ENCODE measurements around the gene TMIGD3.

The TMIGD3 gene

DNA sequence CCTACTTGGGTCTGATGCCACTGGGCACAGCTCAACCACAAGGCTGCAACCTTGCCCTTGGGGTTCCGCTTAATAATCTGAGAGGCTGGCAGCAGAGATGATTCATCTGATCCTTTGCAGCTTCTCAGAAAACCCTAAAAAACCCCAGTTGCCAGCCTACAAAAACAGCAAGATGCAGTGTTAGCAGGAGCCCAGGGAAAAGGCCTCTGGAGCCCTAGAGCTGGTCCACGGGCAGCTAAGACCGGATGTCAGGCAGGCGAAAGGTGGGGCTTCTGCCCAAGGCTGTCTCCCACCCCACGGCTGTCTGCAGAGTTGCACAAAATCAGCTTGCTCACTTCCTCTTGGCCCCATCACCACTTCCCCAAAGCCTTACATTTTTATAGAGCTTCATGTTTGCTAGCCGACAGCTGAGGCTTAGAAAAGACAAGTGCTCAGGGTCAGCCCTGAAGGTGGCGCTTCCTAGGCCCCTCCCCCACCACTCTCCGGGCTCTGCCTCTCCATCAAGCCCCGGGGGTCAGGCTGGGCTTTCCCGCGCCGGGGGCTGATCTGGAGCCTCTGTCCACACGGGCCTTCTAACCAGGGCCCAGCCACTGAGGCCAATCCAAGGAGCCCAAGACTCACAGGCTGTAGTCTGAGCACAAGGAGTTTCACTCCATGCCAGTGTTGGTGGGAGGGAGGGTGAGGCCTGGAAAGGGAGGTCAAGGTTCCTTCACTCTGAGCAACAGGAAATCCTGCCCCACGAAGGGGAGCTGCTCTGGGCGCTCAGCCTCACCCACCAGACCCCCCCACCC, 4.2 kb upstream of the TMIGD3 start:
- DNase-seq (ENCODE audit: low spot score): peak; percentile 86

DNA sequence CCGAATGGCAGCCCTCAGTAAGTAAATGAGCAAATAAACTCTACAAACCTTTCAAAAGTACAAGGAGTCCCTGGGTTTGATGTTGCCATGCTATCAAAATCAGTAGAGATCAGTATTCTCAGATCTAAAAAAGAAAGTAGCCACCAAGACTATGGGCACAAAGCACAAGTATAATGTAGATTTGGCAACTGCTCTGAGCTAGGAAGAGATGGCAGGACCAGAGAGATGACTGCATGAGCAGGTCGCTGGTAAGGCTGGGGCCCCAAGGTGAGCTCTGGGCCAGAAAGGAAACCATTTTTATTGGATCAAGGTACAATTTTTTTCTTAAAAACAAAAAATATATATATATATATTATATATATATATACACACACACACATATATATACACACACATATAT, 3.1 kb upstream of the TMIGD3 start:
- DNase-seq (ENCODE audit: low spot score): no peak

DNA sequence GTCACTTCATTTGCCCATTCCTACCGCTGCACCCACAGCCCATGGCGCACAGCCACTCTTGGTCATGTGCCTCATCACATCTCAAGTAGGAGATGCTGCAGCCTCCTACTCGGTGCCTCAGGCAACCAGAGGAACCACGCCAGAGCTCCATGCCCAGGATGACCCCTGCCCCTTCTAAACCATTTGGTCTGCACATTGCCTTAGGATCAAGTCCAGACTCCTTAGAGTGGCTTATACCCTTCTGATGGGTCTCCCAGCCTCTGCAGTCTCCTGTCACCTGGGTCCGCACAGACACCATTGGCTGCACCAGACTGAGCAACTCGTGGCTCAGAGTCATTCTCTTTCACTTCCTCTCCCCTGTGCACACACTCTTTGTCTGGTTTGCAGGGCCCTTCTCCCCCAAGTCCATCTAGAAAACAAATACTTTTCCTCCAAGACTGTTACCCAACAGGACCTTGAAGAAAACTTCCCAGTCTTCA, 2.2 kb upstream of the TMIGD3 start:
- DNase-seq (ENCODE audit: low spot score): peak; percentile 79

DNA sequence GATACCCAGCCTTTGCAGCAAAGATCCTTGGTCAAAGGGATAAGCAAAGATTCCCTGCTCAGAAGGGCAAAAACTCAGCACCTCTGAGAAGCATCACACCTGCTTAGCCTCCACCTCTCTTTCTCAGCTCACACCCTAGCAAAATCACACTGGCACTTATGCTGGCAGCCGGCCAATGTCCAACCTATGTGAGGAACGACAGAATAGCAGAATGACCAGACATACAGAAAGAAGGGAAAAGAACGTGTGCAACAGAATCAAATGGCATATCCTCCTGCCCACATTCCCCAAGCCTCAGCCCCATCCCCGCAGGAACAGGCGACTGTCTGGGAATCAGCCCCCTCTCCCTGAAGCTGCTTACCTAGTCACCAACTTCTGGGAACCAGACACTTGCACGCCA, 664 bp upstream of the TMIGD3 start:
- DNase-seq (ENCODE audit: low spot score): no peak

DNA sequence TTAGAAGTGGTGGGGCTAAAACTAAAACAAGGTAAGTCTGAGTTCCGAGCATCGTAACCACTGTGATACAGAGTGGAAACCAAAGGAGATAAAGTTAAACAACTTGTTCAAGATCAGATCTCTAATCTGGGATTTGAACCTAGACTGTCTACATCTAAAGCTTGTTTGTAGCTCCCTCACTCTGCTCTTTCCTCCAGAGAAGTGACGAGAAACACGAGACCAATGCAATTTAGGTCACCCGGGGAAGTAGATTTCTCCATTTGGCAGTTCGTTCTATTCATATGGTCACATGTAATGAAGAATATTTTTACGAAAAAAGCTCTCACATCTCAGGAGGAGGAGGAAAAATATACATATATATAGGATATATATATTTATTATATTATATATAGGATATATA, 1.8 kb downstream of the TMIGD3 start:
- DNase-seq (ENCODE audit: low spot score): no peak

DNA sequence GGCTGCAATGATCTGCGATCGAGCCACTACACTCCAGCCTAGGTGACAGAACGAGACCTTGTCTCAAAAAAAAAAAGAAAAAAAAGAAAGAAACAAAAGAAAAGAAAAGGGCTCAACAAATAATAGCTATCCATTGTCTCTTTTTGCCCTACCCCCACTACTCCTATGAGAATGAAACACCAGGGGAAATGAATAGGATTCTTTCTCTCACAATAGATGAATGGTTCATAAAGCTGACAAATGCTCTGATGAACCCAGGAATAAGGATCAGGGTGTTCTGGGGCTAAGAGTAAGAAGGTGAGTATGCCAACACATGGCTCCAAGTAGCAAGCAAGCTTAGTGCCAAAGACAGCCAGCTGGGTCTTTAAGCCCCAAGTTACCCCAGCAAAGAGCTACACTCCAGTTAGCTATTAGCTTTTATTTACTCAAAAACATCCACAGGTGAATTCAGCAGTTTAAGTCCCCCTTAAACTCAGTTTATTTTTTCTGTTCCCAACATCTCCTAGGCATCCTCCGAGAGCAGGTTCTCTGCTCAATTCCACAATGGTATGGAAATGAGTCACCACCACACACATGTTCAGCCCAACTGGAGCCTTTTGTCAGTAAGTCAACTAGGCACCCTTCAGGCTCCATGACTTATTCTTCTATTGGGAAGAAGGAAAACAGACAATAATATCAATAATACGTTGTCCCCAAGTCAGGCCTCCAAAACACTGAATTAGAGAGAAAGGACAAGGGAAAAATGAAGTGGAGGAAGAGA, 4.2 kb downstream of the TMIGD3 start:
- DNase-seq (ENCODE audit: low spot score): peak; percentile 91

DNA sequence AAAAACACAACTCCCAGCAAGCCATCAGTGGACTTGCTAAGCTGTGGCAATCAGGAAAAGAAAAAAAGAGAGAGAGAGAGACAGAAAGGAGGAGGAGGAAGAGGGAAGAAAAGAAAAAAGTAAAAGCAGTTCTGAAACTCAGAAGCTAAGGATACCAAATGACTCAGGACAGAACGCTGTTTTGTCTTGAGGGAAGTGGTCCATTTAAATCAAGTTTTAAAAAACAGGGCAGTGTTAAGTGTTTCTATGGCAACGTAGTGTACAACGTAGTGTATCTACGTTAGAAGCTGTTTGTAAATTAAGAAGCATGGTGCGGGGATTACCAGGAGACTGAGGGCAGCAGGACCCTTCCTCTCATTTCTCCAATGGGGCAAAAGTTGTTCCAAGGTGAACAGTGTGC, 5.8 kb downstream of the TMIGD3 start:
- no peak for DNase-seq (ENCODE audit: low spot score)

DNA sequence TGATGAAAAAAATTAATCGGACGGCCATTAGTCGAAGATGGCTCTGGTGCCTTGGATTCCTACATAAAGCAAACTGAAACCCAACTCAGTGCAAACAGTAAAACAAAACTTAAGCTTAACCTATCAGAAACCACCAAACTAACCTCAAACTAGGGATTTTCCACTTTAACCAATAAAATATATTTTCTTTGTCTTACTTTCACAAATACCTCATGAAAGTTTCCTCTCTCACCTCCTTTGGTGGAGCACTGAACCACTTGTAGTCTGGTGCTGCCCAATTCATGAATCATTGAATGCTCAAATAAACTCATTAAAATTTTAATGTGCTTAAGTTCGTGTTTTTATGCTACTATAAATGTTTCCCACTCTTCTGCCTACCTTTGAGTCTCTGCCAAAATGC, 7.0 kb downstream of the TMIGD3 start:
- no peak for DNase-seq (ENCODE audit: low spot score)

DNA sequence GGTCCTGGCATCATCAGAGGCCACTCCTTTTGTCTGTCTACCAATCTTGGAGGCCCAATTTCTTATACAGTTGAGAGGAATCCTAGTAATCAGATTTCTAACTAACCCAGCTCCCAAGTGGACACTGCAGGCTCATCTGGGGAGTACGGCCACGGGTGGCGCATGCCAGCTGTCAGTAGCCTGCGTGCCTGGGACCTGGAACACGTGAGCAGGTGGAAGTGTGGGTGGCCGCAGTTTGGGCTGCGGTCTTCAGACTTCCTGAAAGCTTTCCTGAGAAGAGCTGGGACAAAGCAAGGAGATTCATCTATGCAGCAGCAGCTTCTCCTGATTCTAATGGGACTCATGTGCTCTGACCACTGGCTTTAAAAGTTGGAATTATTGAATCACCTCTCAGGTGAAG, 12.4 kb downstream of the TMIGD3 start:
- no peak for DNase-seq (ENCODE audit: low spot score)

DNA sequence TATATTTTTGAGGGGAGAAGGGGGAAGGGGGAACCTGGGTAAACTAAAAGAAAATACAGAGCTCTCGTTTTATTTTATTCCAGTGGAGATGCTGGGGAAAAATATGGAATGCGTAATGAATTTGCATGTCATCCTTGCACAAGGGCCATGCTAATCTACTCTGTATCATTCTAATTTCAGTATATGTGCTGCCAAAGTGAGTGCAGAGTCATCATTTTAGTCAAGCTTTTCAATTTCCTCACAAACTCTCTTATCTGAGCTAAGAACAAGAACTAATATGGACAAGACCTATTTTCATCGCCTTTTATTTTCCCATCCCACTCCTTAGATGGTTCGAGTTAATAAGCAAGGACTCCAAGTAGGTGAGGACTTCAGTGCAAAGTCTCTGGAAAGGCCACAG, 13.2 kb downstream of the TMIGD3 start:
- no peak for DNase-seq (ENCODE audit: low spot score)

DNA sequence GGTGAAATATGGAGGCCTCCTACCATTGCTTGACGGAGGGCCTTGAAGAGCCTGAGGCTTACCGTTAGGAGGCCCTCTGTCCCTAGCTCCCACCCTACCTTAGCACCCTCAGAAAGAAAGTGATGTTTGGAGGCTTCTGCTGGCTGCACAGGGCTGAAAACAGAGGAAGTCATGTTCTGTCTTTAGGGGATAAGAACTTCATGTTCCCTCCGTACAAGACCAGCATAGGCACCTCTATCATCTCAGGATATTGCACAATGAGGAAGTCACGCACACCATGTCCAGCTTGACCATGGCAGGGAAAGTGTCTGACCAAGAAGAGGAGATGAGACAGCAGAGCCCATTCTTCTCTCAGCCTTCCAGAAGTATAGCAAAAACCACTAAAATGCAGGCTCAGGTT, 13.8 kb downstream of the TMIGD3 start:
- peak; percentile 84 for DNase-seq (ENCODE audit: low spot score)

DNA sequence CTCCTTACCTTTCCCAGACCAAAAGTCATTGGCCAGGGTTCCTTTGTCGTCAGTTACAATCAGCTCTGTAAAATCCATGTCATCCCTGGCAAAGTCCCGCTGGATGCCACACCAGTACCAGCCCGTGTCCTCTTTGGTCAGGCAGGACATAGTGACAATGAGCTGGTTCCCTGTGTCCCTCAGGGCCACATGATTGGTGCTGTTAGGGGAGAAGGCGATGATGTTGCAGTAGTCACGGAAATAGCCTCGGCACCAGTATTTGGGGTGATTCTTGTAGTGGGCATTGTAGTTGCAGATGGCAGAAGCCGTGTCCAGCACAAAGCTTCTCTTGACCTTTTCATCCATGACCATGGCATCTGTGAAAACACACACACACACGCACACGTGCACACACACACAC, 14.8 kb downstream of the TMIGD3 start:
- no peak for DNase-seq (ENCODE audit: low spot score)

DNA sequence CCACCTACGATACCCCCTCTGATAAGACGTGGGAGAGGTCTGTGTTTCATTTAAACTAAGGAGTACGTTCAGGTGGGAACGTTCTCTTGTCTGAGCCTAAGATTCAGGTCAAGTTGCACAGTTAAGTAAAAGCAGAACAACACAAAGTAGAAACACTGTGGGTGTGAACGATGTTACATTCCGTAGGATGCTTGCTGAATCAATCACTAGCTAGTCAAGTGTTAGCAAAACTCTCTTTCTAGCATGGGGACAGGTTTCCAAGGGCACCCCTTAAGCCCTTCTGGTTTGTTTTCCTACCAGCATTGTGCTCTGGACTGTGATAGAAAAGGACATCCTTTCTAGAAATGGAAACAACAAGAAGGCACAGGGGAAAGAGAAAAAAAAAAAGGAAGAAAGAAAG, 16.3 kb downstream of the TMIGD3 start:
- DNase-seq (ENCODE audit: low spot score): no peak

DNA sequence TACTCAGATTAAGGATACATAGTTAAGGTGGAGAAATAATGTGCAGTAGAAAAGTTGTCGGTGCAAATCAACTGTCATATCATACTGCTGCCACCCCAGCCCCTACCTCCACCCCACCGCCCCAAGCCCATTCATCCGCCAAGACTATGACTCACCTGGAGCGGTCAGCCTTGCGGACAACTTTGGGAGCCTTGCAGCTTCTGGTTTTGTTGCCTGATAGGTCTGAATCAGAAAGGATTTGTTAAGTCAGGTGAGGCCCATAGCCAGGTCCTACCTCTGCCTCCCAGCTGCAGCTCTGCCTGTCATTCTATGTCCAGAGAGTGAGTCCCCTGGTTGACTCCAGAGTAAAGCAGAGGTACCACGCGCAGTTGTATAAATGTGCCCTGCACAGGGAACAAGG, 17.0 kb downstream of the TMIGD3 start:
- no peak for DNase-seq (ENCODE audit: low spot score)

DNA sequence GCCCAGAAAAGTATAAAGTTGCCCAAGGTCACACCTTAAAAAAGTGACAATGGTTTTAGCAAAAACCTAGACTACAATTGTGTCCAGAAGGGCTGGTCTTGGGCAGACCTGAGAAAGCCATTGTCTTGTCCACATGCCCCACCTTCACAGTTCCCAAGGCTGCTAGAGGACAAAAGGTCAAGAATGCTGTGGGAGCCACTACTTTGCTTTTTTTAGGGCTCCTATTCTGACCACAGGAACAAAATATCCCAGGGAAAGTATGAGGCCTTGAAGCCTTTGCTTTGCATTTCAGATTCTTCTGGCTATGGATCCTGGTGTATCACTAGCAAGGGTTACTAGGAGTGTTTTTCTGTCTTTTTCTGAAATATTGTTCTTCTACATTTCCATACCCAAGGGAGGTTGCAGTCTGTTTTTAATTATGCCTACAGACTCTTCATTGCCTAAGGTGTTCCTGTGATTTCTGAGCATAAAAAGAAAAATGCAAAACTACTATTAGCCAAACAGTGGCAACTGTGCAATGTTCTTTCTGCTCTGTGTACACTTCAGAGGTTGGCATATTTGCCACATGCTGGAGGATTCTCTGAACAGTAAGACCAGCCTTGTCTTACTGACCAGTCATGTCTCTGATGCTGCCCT, 18.9 kb downstream of the TMIGD3 start:
- DNase-seq (ENCODE audit: low spot score): no peak

DNA sequence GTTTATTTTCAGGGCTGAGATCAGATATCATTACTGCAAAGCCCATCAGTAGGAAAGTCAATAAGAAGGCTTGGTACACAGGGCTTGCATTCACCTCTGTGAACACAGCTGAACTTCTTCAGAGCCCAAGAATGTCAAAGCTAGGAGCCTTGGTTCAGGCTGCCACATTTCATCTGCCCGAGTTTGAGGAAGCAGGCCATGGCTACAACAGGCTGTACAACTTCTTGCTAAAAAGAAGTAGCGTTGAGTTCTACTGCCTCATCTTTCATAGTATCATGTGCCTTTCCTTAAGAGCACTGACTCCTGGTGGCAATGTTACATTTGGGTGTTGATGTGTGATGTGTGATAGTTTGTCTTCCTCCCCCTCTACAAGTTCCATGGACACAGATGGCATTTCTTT, 19.6 kb downstream of the TMIGD3 start:
- DNase-seq (ENCODE audit: low spot score): no peak

DNA sequence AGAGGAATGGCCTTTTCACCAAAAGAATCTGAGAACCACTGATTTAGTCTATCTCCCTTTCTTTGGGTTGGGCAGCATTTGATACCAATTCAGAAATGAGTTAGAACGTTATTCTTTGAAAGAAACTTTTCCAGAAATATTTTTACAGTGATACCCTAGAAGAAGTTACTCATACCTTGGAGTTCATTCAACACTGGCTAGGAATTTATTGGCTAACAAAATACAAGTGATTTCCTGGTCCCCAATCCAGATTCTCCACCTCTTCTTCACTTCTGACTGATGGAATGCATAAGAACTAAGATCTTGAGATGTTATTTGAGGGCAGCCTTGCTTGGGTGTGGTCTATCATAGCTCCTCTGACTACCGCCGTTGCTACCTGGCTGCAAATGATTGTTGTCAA, 20.3 kb downstream of the TMIGD3 start:
- no peak for DNase-seq (ENCODE audit: low spot score)

DNA sequence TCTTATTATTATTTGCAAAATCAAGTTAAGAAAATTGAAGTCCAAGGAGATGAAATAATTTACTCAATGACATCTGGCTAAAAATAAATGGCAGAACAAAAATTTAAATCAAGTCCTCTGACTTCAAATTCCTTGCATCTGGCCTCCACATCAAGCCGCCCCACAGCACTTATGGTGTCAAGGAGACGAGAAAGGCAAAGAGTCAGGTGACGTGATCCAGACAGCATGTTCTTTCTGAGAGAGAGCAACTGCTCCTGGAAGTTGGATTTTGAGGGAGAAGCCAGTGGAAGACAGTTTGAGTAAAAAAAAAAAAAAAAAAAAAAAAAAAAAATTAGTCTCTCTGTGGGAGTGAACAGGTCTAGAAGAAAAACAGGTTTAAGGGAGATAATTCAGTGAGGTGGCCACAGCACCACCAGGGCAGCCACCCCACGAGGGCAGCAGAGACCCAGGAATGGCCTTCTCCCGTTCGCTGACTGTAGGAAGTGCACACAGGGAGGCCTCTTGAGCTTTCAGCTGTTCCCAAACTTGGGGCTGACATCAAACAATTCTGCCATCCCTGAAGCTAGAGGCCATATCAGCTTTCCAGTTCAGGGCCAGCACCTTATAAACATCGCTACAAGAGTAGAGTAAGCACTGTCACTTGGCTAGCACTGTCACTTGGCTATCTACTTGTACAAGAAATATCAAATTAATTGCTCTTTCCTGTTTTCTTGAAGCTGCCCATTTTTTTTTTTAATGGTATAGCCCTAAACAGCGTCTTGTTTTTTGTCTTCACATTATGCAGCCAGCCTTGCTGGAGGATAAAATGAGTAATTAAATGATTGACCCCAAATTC, 21.8 kb downstream of the TMIGD3 start:
- DNase-seq (ENCODE audit: low spot score): peak; percentile 89

DNA sequence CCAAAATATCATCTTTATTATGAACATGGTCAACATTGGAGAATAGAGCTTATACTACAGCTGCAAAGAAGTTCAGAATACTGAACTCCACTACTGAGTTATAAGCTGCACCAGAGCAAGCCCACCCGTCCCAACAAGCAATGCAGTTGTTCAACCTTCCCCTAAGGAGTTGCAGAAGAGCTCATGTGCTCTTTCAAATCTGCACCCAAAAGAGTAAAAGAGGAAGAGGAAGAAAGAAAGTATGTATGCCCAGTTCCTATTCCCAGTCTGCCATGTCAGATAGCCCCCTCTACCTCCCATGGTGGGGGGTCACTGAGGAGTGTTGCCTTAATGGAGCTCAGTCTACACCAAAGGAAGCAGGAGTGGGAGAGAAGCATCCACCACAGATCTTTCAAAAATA, 22.8 kb downstream of the TMIGD3 start:
- DNase-seq (ENCODE audit: low spot score): no peak

DNA sequence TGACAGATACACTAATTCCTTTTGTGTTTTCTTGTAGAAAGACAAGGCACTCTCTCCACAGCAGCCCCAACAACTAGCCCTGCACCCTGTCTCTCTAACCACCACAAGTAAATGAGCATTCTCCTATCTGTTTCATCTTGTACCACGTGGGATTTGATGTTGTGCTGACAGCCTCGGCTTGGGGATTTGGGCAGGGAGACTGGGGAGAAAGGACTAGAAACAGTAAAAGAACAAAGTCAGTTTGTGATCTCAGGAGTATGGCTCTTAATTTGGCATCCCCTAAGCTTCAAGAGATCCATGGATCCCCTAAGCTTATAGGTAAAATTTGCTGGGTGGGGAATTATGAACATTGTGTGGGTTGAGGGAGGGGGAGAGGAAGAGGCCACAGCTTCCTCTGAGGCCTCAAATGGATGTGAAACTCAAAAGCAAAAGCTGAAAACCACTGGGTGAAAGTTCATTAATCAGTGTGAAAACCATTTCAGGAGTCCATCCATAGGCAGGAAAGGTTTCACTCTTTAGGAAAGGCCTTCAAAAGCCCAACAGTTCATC, 26.6 kb downstream of the TMIGD3 start:
- no peak for DNase-seq (ENCODE audit: low spot score)

DNA sequence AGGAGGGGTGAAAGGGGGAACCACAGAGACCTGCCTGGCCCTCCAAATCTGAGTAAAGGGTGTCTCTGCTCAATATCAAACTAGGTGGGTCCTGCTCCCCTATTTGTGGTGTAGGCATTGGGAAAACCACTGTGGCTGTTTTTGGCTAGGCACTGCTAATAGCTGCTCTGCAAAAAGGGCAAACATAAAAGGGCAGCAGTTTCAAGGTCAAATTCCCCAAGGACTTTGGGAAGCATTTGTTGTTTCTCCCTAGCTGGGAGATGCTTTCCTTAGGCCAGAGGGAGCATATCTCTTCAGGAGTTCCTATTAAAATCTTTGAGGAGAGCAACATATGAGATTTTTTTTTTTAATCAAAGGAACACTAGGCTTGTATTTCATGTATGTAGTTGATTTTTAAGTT, 27.2 kb downstream of the TMIGD3 start:
- DNase-seq (ENCODE audit: low spot score): no peak

DNA sequence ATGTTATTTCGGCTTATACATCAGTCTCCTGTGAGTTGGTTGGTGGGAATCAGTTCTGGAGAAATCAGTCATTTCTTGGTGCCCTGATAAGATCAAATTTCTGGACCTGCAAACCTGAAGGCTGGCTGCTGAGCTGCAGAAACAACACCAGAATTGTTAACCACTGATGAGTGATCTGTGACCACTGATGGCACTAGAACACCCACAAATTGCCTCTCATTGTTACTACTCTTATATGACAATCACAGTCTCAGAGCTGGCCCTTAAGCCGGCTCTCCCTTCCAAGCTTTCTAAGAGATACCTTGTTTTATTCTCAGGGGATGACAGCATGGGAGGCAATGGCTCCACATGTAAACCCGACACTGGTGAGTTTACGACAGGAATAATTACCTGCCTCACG, 27.7 kb downstream of the TMIGD3 start:
- no peak for DNase-seq (ENCODE audit: low spot score)

All from pons (tissue), 1 donor.